Trophoblast cell (in vitro differentiated cells and primary cell): Measurements from ENCODE around the gene ASH1L.

Source experiments
- DNase-seq, 2 donors: peaks; one replicate each; pipeline ENCODE4 v3.0.0-alpha.2; 2016
- H2AFZ ChIP-seq: 2 replicates; pipeline ENCODE4 v1.6.1; 2013; ENCODE audit warnings: low read length, moderate library complexity, mild to moderate bottlenecking; ENCODE audit not compliant: insufficient read depth, poor library complexity
- H2AK5ac ChIP-seq: 2 replicates; pipeline ENCODE4 v1.6.1; 2013; ENCODE audit warnings: mild to moderate bottlenecking, low read length
- H2BK120ac ChIP-seq: 2 replicates; pipeline ENCODE4 v1.6.1; 2013; ENCODE audit warnings: low read length, mild to moderate bottlenecking, moderate library complexity; ENCODE audit not compliant: insufficient read depth, poor library complexity
- H2BK12ac ChIP-seq: 2 replicates; pipeline ENCODE4 v1.6.1; 2013; ENCODE audit warnings: mild to moderate bottlenecking, low read length, moderate library complexity
- H2BK5ac ChIP-seq: 2 replicates; pipeline ENCODE4 v1.6.1; 2013; ENCODE audit warnings: low read length, low read depth, moderate library complexity, mild to moderate bottlenecking; ENCODE audit not compliant: poor library complexity
- H3K14ac ChIP-seq: 2 replicates; pipeline ENCODE4 v1.6.1; 2013; ENCODE audit warnings: mild to moderate bottlenecking, low read length
- H3K18ac ChIP-seq: 2 replicates; pipeline ENCODE4 v1.6.1; 2013; ENCODE audit warnings: mild to moderate bottlenecking, low read length
- H3K23ac ChIP-seq: 2 replicates; pipeline ENCODE4 v1.6.1; 2013; ENCODE audit warnings: low read length
- H3K27ac ChIP-seq: 2 replicates; pipeline ENCODE4 v1.5.1; 2013; ENCODE audit warnings: low read depth, mild to moderate bottlenecking, inconsistent platforms, low read length, moderate library complexity
- H3K27me3 ChIP-seq: 2 replicates; pipeline ENCODE4 v1.6.1; 2013; ENCODE audit warnings: inconsistent platforms, mild to moderate bottlenecking, low read length, moderate library complexity; ENCODE audit not compliant: insufficient read depth
- H3K36me3 ChIP-seq, 2 experiments: 1 replicate in 1 of 2; 2 replicates in 1 of 2; pipeline ENCODE4 v1.6.1; 2013; ENCODE audit warnings: low read length in 2 of 2, mild to moderate bottlenecking in 2 of 2, moderate library complexity in 1 of 2; ENCODE audit not compliant: insufficient read depth in 2 of 2, control insufficient read depth in 1 of 2
- H3K4ac ChIP-seq: 2 replicates; pipeline ENCODE4 v1.6.1; 2013; ENCODE audit warnings: low read depth, mild to moderate bottlenecking, low read length, moderate library complexity
- H3K4me1 ChIP-seq, 2 experiments: 1 replicate in 1 of 2; 2 replicates in 1 of 2; pipeline ENCODE4 v1.6.1; 2013; ENCODE audit warnings: low read length in 2 of 2, mild to moderate bottlenecking in 2 of 2, moderate library complexity in 1 of 2; ENCODE audit not compliant: insufficient read depth in 2 of 2, control insufficient read depth in 1 of 2
- H3K4me2 ChIP-seq: 2 replicates; pipeline ENCODE4 v1.6.1; 2013; ENCODE audit warnings: inconsistent platforms, mild to moderate bottlenecking, low read length, moderate library complexity
- H3K4me3 ChIP-seq: 2 replicates; pipeline ENCODE4 v1.5.1; 2013; ENCODE audit warnings: mild to moderate bottlenecking, low read depth, low read length, inconsistent platforms
- H3K79me1 ChIP-seq: one replicate; pipeline ENCODE4 v1.6.1; 2013; ENCODE audit warnings: low read length
- H3K79me2 ChIP-seq: 2 replicates; pipeline ENCODE4 v1.6.1; 2013; ENCODE audit warnings: low read length, mild to moderate bottlenecking; ENCODE audit not compliant: control insufficient read depth, insufficient read depth, poor library complexity
- H3K9ac ChIP-seq: 2 replicates; pipeline ENCODE4 v1.6.1; 2013; ENCODE audit warnings: mild to moderate bottlenecking, low read length
- H3K9me3 ChIP-seq: 2 replicates; pipeline ENCODE4 v1.6.1; 2013; ENCODE audit warnings: low read depth, mild to moderate bottlenecking, control low read depth, inconsistent platforms, low read length; ENCODE audit not compliant: insufficient read depth
- H4K12ac ChIP-seq: 2 replicates; pipeline ENCODE4 v1.6.1; 2013; ENCODE audit warnings: low read depth, mild to moderate bottlenecking, low read length, moderate library complexity
- H4K8ac ChIP-seq: 2 replicates; pipeline ENCODE4 v1.6.1; 2013; ENCODE audit warnings: low read depth, mild to moderate bottlenecking, low read length, moderate library complexity
- H4K91ac ChIP-seq: one replicate; pipeline ENCODE4 v1.6.1; 2013; ENCODE audit warnings: low read depth, mild to moderate bottlenecking, low read length, moderate library complexity
- WGBS: extraction: QIAGEN DNeasy Blood & Tissue Kit; methylation state at CpG from one replicate; pipeline ENCODE4 v1.1.7; 2013; ENCODE audit warnings: missing lambda C conversion rate; ENCODE audit not compliant: insufficient read length, insufficient coverage; ENCODE audit errors: extremely low coverage; 5-methylcytosine and 5-hydroxymethylcytosine counted together

The ASH1L gene

DNA sequence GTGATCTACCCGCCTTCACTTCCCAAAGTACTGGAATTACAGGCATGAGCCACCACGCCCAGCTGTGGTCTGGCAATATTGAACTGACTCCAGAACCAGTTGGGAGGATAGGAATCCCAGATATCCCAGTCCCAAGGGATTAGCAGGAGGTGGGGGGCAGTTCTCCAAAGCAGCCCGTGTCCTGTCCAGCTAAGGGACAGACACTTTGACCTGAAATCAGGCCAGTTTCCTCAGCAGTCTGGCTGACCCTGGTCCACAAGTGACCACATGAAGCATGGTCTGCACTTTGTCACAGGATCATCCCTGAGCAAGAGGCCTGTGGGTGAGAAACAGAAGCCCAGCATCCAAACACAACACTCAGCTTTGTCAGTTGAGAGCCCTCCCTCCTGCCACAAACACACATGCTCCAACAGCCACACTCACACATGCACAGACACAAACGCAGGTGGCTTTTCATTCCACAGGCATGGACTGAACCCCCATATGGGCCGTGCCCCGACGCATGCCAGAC is 256.7 kb downstream of the ASH1L start:
- no peak overlapping the region for H3K4ac ChIP-seq
- no peaks in the 10 kb centered on the region for H3K27me3 ChIP-seq
- no peak overlapping the region for H4K12ac ChIP-seq
- H4K91ac ChIP-seq: peak overlapping the region; percentile 37
- WGBS: no CpG with 5 or more reads among the region's 7 CpGs
- H4K8ac ChIP-seq: peak overlapping the region; percentile 64
- H2AFZ ChIP-seq: no peak overlapping the region
- no peak overlapping the region for H3K9ac ChIP-seq
- no peak overlapping the region for H3K4me3 ChIP-seq
- no peak overlapping the region for H3K27ac ChIP-seq
- peaks cover 19 to 26% of the 10 kb centered on the region in 2 experiments for H3K4me1 ChIP-seq
- peaks cover 18% of the 10 kb centered on the region for H3K79me1 ChIP-seq
- peak overlapping the region; percentile 52 for H2BK12ac ChIP-seq
- H2BK120ac ChIP-seq: peak overlapping the region; percentile 8
- no peak overlapping the region for H3K23ac ChIP-seq
- H2BK5ac ChIP-seq: no peak overlapping the region
- H3K79me2 ChIP-seq: peaks cover 10% of the 10 kb centered on the region
- no peaks in the 10 kb centered on the region for H3K9me3 ChIP-seq
- H3K14ac ChIP-seq: peak overlapping the region; percentile 43
- no peak overlapping the region for H2AK5ac ChIP-seq
- H3K4me2 ChIP-seq: no peak overlapping the region
- no peak for DNase-seq
- no peak overlapping the region for H3K18ac ChIP-seq
- H3K36me3 ChIP-seq: peaks cover 0 to 4% of the 10 kb centered on the region in 2 experiments

- no CpG with 5 or more reads among the region's 11 CpGs for WGBS
- Histone ChIP-seq H3K27ac (no peak overlapping the region), H2AK5ac (no peak overlapping the region), H3K9me3 (no peaks in the 10 kb centered on the region), H3K4ac (no peak overlapping the region), H3K4me1 (peaks cover 17 to 19% of the 10 kb centered on the region in 2 experiments), H2BK120ac (no peak overlapping the region), H3K4me3 (no peak overlapping the region), H4K91ac (no peak overlapping the region), H3K27me3 (no peaks in the 10 kb centered on the region), H4K8ac (no peak overlapping the region), H2BK5ac (no peak overlapping the region), H2BK12ac (no peak overlapping the region), H3K4me2 (no peak overlapping the region), H4K12ac (no peak overlapping the region), H3K23ac (no peak overlapping the region), H3K36me3 (no peaks in the 10 kb centered on the region), H2AFZ (no peak overlapping the region), H3K79me2 (peaks cover 8% of the 10 kb centered on the region), H3K18ac (no peak overlapping the region), H3K79me1 (peaks cover 16% of the 10 kb centered on the region), H3K9ac (no peak overlapping the region), H3K14ac (no peak overlapping the region)
- DNase-seq: no peak
Measured at GRCh38 chr1:155304558-155305063, 258.0 kb downstream of the ASH1L start.

DNA sequence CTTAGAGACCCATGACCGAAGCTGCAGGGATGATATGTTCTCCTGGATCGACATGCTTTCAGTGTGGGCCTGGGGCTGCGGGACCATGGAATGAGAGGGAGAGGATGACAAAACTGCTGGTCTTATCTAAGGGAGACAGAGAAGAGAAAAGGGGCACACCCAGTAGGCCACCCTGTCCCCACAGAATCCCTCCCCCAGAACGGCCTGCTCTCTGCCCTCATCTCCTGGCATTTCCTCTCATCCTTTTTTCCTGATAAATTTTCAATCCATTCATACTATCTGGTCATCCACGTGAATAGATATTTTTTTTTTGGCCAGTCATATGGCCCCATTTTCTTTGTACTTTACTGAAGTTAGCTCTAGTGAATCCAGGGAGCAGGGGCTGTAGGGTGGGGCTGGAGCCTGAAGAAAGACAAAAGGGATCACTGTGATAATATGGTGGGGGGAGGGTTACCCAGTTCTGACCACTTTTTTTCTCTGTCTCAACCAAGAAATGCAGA is 261.2 kb downstream of the ASH1L start, which contains the start of gene PKLR:
Gene PKLR, minus strand, starts transcription at position 97 of the 500 bp plus-strand sequence. Its CDS starts 43 bp downstream, at position 54.
- WGBS: no CpG with 5 or more reads among the region's 5 CpGs
- no peak for DNase-seq
- Histone ChIP-seq H2BK12ac (no peak within 1 kb of the TSS), H3K9me3 (no peaks in the 10 kb centered on the region), H3K4me3 (no peak within 1 kb of the TSS), H2AK5ac (no peak within 1 kb of the TSS), H3K4me1 (peaks cover 7 to 10% of the 10 kb centered on the region in 2 experiments), H2AFZ (no peak within 1 kb of the TSS), H3K79me1 (peaks cover 2% of the 10 kb centered on the region), H3K79me2 (no peaks in the 10 kb centered on the region), H2BK120ac (no peak within 1 kb of the TSS), H3K4ac (no peak within 1 kb of the TSS), H3K9ac (no peak within 1 kb of the TSS), H4K12ac (no peak within 1 kb of the TSS), H3K27ac (no peak within 1 kb of the TSS), H3K4me2 (no peak within 1 kb of the TSS), H3K23ac (no peak within 1 kb of the TSS), H2BK5ac (no peak within 1 kb of the TSS), H4K91ac (no peak within 1 kb of the TSS), H3K36me3 (no peaks in the 10 kb centered on the region), H3K27me3 (no peaks in the 10 kb centered on the region), H4K8ac (no peak within 1 kb of the TSS), H3K14ac (no peak within 1 kb of the TSS), H3K18ac (no peak within 1 kb of the TSS)

DNA sequence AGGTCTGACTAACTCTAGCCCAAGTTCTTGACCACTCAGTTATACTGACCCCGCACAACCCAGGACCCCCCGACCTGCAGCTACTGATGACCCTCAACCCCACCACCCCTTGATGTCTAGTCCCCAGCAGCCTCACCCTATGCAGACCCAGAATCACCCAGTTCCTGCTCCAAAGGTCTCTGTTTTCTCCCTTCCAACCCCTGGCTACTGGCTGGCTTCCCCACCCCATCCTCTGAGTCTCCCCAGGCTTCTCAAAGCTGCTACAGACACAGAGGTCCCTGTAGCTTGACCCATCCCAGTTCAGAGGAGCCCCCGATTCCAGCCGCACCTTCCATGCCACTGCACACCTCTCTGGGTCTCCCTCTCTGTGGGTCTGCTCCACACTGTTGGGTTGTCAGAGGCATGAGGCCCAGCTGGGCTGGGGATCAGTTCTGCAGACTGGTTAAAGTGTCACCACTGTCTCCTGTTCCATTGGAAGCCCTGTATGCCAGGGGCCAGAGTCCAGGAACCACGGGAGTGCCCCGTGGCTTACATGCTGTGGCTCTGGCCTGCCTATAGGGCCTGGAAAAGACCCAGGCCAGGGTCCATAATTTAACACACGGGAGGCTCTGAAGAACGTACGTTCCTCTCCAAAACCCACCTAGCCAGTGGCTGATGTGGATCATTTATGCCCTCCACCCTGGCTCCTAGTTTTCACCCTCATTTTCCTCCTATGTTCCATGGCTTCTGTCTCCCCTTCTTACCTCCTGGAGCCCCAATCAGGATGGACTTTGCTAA is 261.9 kb downstream of the ASH1L start:
- no CpG with 5 or more reads among the region's 9 CpGs for WGBS
- H3K4me3 ChIP-seq: no peak overlapping the region
- no peak overlapping the region for H3K23ac ChIP-seq
- no peak overlapping the region for H4K91ac ChIP-seq
- no peak overlapping the region for H3K18ac ChIP-seq
- H3K9ac ChIP-seq: no peak overlapping the region
- no peak overlapping the region for H2AK5ac ChIP-seq
- H3K36me3 ChIP-seq: no peaks in the 10 kb centered on the region
- no peak overlapping the region for H3K27ac ChIP-seq
- no peaks in the 10 kb centered on the region for H3K9me3 ChIP-seq
- no peak overlapping the region for H2BK5ac ChIP-seq
- H3K27me3 ChIP-seq: peaks cover 3% of the 10 kb centered on the region
- H4K8ac ChIP-seq: no peak overlapping the region
- no peak overlapping the region for H2AFZ ChIP-seq
- no peak overlapping the region for H4K12ac ChIP-seq
- no peak overlapping the region for H2BK120ac ChIP-seq
- no peak for DNase-seq
- H3K79me1 ChIP-seq: no peaks in the 10 kb centered on the region
- H2BK12ac ChIP-seq: no peak overlapping the region
- no peak overlapping the region for H3K4me2 ChIP-seq
- no peaks in the 10 kb centered on the region for H3K79me2 ChIP-seq
- H3K14ac ChIP-seq: no peak overlapping the region
- H3K4me1 ChIP-seq: peaks cover under 1 to 3% of the 10 kb centered on the region in 2 experiments
- no peak overlapping the region for H3K4ac ChIP-seq
